HuH-7.5 (cell line): ENCODE results near the gene SAXO2.
"Not testable (repeated sequence)": the region's sequence is repeated elsewhere in the genome, so short reads cannot be mapped to it uniquely, and the experiment has no call there.

Experiments used
- DNase-seq: peaks from one replicate; pipeline ENCODE4 v3.0.0; 2011; ENCODE audit warnings: low spot score

The SAXO2 gene

DNA sequence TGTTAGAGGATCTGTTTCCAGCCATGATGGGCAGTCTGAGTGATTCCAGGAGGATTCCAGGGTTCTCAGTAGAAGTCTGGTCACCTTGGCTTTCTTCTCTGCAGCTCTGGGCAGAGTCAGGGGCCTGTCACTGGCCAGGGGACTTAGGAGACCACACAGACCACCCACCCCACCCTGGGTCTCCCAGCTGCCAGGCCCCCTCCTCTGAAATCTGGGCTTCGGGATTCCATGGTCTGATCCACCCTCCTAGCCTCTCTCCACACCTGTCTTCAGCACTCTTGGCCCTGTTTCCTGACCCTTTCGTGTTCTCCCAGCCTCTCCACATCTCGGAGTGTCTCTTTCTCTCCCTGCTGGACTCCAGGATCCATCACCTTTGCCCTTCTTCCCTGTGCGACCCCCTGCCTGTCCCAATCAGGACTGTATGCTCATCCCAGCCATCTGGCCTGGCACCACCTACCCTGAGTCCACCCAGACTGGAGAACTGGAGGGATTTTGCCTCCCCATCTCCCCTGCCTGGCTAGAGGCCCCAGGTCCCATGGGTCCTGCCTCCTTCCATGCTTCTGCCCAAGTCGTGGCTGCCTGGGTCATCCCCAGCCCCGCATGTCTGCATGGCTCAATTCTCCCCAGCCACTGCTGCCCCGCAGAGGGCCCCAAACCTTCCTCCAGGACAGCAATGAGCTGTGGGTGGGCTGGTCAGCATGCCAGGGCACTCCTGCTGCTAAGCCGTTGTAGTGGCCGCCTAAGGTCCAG lies 52.3 kb downstream of the SAXO2 start:
- DNase-seq: no peak

DNA sequence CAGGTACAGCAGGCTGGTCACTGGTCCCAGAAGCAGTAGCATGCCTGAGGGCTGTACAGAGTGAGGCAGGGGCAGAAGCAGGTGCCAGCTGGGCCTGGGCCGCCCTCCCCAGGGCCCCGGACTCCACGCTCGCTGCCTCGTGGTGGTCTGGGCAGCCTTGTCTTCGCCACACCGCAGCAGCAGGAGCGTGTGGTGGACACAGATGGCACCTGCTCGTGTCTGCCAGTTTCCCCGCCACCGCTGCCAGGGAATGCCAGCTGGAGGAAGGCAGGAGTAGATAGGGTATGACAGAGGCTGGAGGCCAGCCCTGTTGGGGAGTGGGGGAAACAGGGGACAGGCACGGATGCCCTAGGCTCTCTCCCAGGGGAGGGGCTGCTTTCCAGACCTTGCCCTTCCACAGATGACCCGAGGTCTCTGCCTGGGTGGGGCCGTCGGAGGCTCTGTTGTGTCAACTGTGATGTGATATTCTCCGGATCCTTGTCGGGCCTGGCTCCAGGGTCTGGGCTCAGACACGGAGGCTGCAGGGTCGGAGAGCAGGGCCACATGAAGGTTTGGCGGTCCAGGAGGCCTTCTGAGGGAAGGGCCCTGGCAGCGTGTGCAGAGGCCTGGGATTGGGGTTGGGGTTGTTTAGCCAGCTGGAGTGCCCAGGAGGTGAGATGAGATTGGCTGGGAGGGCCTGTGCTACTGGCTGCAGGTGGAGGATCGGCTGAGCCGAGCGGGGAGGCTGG lies 53.1 kb downstream of the SAXO2 start:
- DNase-seq: no peak

DNA sequence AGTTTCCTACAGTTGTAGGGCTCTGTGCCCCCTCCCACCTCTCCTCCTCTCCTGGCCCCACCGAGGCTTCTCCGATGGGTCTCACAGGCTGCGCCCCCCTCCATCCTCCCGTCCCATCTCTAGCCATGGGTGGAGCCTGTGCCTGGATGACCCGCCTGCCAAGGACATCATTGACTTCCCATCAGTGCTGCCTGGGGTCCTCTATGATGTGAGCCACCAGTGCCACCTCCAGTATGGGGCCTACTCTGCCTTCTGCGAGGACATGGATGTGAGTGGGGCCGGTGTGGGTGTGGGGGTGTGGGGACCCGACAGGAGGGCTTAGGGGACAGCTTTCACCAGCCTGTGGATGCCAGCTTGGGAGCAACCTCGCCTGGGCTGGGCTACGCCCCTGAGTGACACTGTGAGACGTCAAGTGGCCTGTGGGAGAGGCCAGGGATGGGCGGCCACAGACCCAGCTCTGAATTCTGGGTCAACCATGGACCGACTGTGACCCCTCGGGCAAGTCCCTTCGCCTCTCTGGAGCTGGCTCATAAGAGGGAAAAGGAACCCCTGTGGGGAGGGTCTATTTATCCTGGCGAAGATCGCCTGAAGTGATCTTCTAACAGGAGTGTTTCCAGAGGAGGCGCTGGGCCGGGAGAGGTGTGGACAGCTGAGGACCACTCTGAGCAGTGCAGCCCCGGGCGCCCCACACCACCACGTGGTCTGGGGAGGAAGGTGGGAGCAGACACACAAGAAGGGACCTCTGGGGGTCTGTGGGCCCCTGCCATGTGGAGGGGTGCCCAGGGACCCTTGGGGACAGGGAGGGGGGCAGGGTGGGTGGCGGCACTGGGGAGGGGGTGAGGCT lies 53.9 kb downstream of the SAXO2 start:
- DNase-seq: not testable (repeated sequence)

DNA sequence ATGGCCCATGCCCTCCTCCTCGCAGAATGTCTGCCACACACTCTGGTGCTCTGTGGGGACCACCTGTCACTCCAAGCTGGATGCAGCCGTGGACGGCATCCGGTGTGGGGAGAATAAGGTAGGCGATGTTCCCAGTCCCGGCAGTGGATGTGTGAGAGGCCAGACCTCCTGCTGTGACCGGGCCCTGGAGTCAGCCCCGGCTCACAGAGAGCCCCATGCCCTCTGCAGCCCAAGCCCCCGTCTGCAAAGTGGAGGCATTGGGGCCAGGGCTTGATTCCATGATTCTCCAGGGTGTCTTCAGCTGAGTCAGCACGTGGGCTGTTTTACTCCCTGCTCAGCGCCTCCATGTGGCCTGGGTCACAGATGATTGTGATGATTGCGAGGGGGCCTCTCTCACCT lies 54.5 kb downstream of the SAXO2 start:
- DNase-seq: no peak

DNA sequence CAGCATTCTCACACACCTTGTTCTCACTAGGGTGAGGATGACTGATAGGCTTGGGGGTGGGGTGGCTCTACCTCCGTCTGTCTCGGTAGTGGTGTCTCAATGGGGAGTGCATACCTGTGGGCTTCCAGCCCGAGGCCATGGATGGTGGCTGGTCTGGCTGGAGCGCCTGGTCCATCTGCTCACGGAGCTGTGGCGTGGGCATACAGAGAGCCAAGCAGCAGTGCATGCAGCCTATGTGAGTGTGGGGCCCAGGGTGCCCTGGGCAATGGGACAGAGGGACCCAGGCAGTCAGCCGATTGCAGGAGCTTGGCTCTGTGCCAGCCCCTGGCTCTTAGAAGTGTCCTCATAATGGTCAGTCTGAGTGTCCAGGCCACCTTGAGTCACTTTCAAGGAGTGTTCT lies 54.9 kb downstream of the SAXO2 start:
- DNase-seq: not testable (repeated sequence)

DNA sequence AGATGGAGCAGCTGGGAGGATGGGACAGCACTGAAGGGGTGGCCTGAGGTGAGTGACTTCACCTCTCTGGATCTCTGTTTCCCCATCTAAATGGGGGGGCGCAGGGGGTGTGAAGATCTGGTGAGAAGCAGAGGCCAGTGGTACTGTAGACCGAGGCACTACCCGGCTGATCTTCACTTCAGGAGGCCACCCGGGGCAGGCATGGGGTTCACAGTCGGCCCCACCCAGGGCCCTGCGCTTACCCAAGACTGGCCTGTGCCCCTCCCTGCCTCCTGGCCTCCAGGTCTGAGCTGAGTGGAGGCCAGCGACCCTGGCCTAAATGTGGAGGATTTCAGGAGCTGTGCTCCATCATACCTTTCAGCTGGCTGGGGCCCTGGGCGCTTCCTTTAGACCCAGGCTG lies 55.7 kb downstream of the SAXO2 start:
- DNase-seq: not testable (repeated sequence)

DNA sequence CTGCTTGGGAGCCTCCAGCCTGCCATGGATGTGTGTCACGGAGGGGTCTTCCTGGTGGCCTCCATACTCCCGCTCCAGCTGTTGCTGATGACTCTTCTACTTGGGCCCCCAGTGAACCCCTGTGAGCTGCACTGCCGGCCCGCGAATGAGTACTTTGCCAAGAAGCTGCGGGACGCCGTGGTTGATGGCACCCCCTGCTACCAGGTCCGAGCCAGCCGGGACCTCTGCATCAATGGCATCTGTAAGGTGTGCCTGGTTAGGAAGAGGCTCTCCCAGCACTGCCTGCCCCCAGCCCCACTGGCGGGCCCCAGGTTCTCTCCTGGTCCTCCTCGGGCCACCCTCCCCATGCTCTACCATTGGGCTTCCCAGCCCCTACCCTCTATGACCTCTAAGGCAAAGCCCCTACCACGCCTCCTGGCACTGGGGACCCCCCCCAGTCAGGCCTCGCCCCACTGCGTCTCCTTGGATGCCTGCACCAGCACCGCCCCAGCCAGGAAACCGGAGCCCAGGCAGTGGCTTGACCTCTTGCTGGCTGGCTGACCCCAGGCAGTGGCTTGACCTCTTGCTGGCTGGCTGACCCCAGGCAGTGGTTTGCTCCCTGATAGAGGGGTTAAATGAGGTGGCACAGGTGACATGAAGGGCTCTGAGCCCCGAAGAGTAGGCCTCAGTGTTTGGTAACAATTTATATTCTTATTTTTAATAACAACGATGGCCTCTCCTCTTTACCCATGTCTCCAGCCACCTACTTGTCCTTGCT lies 57.1 kb downstream of the SAXO2 start:
- DNase-seq: not testable (repeated sequence)

DNA sequence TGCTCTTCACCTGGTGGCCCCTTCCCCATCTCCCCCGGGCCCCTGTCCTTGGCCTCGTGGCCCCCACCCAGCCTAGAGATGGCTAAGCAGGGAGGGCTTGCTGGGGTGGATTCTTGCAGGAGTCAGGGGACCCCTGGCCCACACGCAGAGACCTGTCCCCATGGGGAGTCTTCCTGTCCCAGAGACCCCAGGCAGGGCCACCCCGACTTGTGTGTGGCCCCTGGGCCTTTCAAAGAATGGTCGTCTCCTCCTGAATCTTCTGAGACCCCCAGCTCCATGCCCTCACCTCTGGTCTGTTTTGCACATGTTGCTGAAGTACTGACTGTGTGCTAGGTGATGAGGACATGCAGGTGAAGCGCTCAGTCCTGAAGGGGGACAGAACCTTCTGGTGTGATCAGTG lies 58.2 kb downstream of the SAXO2 start:
- DNase-seq: not testable (repeated sequence)

DNA sequence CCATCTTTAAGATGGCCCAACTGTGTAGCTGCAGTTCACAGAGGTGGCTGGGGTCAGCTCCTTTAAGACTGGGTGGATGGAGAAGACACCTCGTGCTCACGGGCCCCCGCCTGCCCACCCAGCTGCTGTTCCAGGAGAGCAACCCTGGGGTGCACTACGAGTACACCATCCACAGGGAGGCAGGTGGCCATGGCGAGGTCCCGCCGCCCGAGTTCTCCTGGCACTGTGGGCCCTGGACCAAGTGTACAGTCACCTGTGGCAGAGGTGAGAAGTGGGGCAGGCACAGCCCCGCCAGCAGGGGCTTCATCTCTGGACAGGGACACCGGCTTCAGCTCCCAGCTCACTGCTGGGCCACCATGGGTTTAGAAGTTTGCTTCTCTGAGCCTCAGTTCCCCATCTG lies 59.9 kb downstream of the SAXO2 start:
- not testable (repeated sequence) for DNase-seq

DNA sequence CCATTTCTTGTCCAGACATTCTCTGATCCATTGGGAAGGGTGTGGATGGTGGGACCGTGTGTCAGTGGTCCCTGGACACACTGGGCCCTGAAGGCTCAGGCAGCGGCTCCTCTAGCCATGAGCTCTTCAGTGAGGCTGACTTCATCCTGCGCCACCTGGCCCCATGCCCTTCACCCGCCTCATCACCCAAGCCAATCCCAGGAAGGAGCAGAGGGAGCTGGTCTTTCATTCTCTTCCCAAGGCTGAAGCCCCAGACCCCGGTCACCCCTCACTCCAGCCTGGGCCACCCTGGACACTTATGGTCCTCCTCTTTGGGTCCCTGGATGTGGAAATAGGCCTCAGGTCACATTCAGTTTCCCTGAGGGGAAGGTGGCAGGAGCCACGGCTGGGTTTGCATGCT lies 62.2 kb downstream of the SAXO2 start:
- DNase-seq: not testable (repeated sequence)

DNA sequence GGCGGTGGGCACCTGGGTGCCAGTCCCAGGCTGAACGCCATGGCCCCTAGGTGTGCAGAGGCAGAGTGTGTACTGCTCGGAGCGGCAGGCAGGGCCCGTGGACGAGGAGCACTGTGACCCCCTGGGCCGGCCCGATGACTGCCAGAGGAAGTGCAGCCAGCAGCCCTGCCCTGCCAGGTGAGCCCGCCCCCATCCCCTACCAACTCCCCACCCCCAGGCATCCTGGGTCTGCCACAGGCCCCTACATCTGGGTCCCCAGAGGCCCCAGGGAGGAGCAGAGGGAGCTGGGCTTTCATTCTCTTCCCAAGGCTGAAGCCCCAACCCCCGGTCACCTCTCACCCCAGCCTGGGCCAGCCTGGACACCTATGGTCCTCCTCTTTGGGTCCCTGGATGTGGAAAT lies 63.0 kb downstream of the SAXO2 start:
- not testable (repeated sequence) for DNase-seq

DNA sequence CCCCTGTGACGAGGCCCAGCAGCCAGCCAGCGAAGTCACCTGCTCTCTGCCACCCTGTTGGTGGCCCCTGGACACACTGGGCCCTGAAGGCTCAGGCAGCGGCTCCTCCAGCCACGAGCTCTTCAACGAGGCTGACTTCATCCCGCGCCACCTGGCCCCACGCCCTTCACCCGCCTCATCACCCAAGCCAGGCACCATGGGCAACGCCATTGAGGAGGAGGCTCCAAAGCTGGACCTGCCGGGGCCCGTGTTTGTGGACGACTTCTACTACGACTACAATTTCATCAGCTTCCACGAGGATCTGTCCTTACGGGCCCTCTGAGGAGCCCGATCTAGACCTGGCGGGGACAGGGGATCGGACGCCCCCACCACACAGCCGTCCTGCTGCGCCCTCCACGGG lies 64.3 kb downstream of the SAXO2 start:
- DNase-seq: not testable (repeated sequence)

DNA sequence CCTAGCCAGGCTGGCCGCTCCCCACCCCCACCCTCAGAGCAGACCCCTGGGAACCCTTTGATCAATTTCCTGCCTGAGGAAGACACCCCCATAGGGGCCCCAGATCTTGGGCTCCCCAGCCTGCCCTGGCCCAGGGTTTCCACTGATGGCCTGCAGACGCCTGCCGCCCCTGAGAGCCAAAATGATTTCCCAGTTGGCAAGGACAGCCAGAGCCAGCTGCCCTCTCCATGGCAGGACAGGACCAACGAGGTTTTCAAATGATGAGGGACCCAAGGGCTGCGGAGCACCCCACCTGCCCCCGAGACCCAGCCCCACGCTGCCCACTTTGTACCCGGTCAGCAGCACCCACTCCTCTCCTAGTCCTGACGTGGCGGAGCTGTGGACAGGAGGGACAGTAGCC lies 64.8 kb downstream of the SAXO2 start:
- DNase-seq: not testable (repeated sequence)

DNA sequence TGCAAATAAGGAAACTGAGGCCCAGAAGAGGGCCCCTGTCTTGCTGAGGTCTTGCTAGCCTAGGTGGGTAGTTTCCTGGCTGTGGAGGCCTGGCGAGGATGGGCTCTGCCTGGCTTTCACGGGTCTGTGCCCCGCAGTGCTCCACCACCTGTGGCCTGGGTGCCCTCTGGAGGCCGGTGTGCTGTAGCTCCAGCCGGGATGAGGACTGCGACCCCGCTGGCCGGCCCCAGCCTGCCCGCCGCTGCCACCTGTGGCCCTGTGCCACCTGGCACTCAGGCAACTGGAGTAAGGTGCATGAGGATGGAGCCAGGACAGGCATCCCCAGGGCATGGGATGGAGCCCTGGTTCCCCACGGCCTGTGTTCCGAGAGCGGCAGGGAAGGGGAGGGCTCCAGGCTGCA lies 66.4 kb downstream of the SAXO2 start:
- DNase-seq: not testable (repeated sequence)

DNA sequence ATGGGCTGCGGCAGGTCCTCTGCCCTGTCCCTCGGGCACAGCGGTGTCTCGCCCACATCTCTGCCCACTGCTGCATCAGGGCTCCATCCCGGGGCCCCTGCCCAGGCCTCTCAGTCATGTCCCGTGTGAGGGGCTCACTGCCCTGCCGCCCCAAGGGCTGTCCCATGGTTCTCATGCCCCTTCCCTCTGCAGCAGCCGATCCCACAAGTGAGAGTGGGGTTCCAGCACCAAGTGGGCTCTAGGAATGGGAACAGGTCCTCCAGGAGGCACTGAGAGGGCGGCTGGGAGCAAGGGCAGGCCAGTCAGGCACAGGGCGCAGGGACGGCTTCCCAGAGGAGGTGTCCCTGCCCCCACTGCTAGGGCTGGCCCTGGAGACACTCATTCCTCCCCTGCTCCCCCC lies 68.3 kb downstream of the SAXO2 start:
- not testable (repeated sequence) for DNase-seq

DNA sequence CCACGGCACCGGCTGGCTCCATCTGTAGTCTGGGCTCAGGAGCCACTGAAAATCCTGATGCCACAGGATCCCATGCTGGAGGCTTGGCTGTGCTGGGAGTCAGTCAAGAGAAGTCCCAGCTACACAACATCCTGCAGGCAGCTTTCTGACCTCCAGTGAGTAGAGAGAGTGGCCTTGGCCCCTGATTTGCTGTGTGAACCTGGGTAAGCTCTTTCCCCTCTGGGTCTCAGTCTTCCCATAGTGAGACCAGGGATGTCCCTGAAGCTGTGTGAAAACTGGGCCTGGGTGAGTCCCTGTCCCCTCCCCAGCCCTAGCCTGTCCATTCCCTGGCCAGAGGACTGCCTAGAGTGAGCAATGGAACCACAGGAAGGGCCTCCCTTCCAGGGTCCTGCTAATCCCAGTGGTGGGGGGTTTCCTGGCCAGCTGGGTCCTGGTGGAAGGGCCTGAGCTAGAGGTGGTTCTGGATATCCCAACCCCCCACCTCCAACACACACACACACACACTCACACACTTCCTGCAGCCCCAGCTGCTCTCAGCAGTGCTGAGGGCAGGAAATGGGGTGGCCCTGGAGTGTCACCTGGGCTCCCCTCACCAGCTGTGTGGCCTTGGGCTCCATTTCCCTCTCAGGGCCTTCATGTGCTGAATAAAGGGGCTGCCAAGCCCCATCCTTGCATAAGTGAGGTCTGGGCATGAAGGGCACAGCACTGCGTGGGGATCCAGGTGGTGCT lies 69.1 kb downstream of the SAXO2 start:
- DNase-seq: not testable (repeated sequence)

DNA sequence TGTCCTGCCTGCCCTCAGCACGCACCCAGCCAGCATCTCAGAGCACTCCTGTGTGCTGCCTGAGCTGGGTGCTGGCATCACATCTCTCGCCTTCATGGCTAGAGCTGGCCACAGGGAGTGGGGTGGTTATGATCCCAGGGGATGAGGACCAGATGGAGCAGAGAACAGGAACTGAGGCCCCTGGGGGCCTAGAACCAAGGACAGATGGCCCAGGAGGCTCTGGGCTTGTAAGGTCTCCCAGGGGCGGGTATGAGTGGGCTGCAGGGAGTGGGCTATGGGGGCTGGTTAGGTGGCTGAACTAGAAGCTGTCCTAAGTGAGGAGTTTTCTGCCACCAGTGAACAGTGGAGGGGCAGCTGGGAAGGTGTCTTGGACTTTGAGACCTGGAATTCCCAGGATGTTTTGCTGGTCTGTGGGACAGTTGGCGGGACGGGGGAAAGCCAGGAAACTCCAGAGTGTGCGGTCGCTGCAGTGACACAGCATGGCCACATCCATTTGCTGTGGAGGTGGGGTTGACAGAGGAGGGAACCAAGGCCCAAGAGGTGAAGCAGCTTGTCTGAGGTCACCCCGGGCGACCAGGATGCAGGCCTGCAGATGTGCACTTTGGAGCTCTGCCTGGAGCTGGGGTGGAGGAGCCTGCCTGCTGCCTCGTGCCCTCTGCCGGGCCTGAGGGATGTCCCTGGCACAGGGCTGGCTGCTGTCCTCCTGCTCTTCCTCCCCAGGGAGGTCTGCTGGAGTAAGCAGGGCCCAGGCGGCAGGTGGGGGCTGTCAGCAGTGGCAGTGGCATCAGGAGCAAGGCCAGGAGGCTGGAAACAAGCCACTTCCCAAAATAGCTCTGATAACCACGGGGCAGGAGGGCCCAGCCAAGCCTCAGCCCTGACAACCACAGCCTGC lies 70.3 kb downstream of the SAXO2 start:
- not testable (repeated sequence) for DNase-seq

DNA sequence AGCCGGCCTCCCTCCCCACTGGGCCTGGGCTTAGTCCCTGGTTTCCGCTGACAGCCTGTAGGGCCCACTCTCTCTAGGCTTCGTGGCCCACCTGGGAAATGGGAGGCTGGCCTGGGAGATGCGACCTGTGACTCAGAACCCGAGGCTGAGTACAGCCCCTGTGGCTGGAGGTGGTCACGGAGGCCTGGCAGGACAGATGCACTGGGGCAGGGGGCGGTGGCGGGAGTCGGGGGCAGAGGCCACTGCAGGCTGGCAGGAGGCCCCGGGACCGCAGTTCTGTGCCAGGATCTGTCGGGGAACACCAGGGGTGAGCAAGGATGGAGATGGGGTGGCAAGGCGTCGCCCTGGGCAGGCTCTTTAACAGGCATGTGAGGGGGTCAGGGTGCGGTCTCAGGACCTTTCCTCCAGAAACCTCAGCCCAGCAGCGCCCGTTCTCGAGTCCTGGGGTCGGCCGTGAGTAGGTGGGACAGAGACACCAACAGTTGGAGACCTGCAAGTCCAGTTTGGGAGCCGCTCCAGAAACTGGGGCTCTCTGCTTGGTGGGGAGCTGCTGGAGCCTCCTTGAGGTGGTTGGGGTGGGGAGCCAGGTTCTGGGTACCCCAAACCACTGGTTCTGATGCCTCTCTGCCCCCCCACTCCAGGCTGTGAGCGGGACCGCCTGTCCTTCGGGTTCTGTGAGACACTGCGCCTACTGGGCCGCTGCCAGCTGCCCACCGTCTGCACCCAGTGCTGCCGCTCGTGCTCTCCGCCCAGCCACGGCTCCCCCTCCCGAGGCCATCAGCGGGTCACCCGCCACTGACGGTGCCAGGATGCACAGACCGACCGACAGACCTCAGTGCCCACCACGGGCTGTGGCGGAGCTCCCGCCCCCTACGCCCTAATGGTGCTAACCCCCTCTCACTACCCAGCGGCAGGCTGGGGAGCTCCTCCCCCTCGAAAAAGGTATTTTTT lies 71.3 kb downstream of the SAXO2 start:
- DNase-seq: not testable (repeated sequence)
